Measurements from ENCODE around the gene PTX4.

PTX4 gene

GRCh38 chr16:1499756-1500464, 11.2 kb upstream of the PTX4 start:
- DNase-seq (ENCODE audit: low read depth) = no peak
- H3K4me3 ChIP-seq (ENCODE audit: low read length) = no peak overlapping the region
- TF ChIP-seq, protein P1, sequence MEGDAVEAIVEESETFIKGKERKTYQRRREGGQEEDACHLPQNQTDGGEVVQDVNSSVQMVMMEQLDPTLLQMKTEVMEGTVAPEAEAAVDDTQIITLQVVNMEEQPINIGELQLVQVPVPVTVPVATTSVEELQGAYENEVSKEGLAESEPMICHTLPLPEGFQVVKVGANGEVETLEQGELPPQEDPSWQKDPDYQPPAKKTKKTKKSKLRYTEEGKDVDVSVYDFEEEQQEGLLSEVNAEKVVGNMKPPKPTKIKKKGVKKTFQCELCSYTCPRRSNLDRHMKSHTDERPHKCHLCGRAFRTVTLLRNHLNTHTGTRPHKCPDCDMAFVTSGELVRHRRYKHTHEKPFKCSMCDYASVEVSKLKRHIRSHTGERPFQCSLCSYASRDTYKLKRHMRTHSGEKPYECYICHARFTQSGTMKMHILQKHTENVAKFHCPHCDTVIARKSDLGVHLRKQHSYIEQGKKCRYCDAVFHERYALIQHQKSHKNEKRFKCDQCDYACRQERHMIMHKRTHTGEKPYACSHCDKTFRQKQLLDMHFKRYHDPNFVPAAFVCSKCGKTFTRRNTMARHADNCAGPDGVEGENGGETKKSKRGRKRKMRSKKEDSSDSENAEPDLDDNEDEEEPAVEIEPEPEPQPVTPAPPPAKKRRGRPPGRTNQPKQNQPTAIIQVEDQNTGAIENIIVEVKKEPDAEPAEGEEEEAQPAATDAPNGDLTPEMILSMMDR (IDR thresholded peaks at IDR 0.05; ENCODE audit: insufficient read depth, low read depth, low read length, missing control alignments) = no peak

DNA sequence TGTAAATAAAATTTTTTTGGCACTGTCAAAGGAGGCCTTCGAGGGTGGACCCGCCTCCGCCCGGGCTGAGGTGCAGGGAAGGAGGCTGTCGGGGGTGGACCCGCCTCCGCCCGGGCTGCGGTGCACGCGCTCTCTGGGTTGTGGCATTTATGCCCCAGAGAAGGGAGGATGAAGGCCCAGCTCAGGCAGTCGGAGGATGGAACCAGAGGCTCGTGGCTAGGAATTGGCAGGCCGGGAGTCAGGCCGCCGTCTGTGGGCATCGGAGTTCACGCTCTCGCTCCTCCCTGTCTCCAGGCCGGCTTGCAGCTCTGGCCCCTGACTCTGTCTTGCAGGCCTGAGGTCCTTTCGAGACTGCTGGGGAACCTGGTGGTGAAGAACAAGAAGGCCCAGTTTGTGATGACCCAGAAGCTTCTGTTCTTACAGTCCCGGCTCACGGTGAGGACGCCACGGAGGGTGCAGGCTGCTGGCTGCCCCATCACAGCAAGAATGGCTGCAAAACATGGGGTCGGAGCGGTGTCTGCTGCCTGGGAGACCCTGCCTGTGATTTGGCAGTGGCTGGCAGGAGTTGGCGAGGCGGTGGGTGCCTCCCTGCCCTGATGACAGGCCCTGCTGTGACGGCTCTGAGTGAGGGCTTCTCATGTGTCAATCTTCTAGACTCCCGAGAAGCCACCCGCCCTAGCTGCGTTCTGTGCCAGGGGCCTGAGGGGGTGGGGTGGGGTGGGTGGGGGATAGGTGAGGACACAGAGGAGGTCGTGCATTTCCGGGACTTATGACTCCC, 10.3 kb upstream of the PTX4 start:
- DNase-seq (ENCODE audit: low read depth) = no peak
- H3K4me3 ChIP-seq (ENCODE audit: low read length) = no peak overlapping the region
- TF ChIP-seq, protein P1 (IDR thresholded peaks at IDR 0.05; ENCODE audit: insufficient read depth, low read depth, low read length, missing control alignments) = no peak

- no peak for DNase-seq (ENCODE audit: low read depth)
- no peak overlapping the region for H3K4me3 ChIP-seq (ENCODE audit: low read length)
- TF ChIP-seq, protein P1 (IDR thresholded peaks at IDR 0.05; ENCODE audit: insufficient read depth, low read depth, low read length, missing control alignments) = no peak
Measured at GRCh38 chr16:1497014-1497598, 8.4 kb upstream of the PTX4 start.

DNA sequence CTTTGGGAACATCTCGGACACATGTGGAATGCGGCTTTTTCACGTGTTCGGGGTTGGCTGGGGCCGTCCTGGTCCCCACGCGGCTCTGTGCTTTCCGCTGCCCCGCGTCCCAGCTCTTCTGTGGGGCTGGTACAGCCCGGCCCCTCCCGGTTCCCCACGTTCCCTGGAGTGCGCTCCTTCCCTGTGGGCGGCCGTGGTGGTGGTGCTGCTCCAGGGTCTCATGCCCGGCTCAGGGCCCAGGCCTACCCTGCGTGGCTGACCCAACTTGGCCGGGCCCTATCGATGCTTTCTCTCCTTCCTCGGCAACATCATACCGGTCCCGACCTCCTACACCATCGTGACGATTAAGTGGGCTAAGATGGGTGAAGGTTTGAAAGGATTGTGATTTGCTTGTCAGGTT, 7.7 kb upstream of the PTX4 start:
- no peak for DNase-seq (ENCODE audit: low read depth)
- TF ChIP-seq, protein P1 (IDR thresholded peaks at IDR 0.05; ENCODE audit: insufficient read depth, low read depth, low read length, missing control alignments) = no peak
- H3K4me3 ChIP-seq (ENCODE audit: low read length) = no peak overlapping the region

GRCh38 chr16:1495889-1496262, 7.1 kb upstream of the PTX4 start:
- TF ChIP-seq, protein P1 (IDR thresholded peaks at IDR 0.05; ENCODE audit: insufficient read depth, low read depth, low read length, missing control alignments) = no peak
- no peak for DNase-seq (ENCODE audit: low read depth)
- H3K4me3 ChIP-seq (ENCODE audit: low read length) = no peak overlapping the region

- TF ChIP-seq, protein P1 (IDR thresholded peaks at IDR 0.05; ENCODE audit: insufficient read depth, low read depth, low read length, missing control alignments) = no peak
- no peak overlapping the region for H3K4me3 ChIP-seq (ENCODE audit: low read length)
- DNase-seq (ENCODE audit: low read depth) = no peak
Measured at GRCh38 chr16:1495211-1495888, 6.6 kb upstream of the PTX4 start.
